ENCODE measurements around the gene KCP. TPM values are rescaled to one million over a fixed set of nuclear protein-coding genes. Genes with fewer than 3 reads are reported as not detected.

The KCP gene
- polyA plus RNA-seq, 1 donor from 2014 or later: 0.31 TPM

DNA sequence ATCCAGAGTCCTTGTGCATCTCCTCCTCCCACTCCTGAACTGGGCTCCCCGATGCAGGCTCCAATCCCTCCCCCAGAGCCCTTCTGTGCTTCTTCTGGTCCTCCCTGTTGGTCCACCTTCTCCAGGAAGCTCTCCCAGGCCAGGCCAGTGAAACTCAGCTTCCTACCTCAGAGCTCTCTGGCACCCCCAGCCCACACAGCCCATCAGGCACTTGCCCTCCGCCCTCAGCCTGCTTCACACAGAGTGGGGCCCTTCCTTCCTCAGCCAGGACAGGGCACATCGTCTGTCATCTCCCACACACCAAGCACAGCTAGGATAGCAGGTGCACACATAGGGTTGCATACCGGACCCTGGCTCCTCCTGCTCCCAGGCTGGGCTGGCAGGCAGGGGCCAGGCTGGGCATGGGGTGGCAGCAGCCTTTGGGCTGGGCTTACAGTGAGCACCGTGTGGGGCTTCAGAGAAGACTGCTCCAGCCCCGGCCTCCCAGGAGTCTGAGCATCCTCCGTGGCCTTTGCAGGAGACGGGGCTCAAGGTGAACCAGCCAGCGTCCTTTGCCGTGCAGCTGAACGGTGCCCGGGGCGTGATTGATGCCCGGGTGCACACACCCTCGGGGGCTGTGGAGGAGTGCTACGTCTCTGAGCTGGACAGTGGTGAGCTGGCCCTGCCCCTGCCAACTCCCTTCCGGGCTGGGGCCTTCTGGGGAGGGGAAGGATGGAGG, 54.3 kb downstream of the KCP start:
- Histone ChIP-seq H3K27me3 (ENCODE audit: insufficient read depth, low read depth, low read length) (no peaks in the 10 kb centered on the region), H3K27ac (ENCODE audit: low read length) (no peak overlapping the region), H3K9ac (ENCODE audit: low read length) (no peak overlapping the region), H3K9me2 (ENCODE audit: insufficient read depth, low read length) (no peaks in the 10 kb centered on the region), H3K4me3 (ENCODE audit: low read length) (no peak overlapping the region), H4K20me1 (ENCODE audit: insufficient read depth) (no peaks in the 10 kb centered on the region), H2AFZ (ENCODE audit: low read depth, low read length) (no peak overlapping the region), H3K79me2 (replicated peaks; ENCODE audit: insufficient read depth, low read length) (no peaks in the 10 kb centered on the region), H3K4me2 (ENCODE audit: low read length) (no peak overlapping the region), H3K36me3 (ENCODE audit: insufficient read depth, low read length) (no peaks in the 10 kb centered on the region), H3K9me3 (ENCODE audit: low read length) (no peaks in the 10 kb centered on the region), H3F3A (ENCODE audit: insufficient read depth, low read length, poor library complexity, severe bottlenecking) (no peaks in the 10 kb centered on the region)
- TF ChIP-seq RAD21 (conservative IDR thresholded peaks at IDR 0.05): no peak
- no peak for TF ChIP-seq TAF1 (IDR thresholded peaks at IDR 0.05; ENCODE audit: low read depth)
- no peak for TF ChIP-seq MXI1 (conservative IDR thresholded peaks at IDR 0.05; ENCODE audit: poor library complexity, severe bottlenecking)
- TF ChIP-seq EZH2 (IDR thresholded peaks at IDR 0.05; ENCODE audit: borderline replicate concordance, insufficient read depth, low read length, poor library complexity, severe bottlenecking): no peak
- TF ChIP-seq, protein P1, sequence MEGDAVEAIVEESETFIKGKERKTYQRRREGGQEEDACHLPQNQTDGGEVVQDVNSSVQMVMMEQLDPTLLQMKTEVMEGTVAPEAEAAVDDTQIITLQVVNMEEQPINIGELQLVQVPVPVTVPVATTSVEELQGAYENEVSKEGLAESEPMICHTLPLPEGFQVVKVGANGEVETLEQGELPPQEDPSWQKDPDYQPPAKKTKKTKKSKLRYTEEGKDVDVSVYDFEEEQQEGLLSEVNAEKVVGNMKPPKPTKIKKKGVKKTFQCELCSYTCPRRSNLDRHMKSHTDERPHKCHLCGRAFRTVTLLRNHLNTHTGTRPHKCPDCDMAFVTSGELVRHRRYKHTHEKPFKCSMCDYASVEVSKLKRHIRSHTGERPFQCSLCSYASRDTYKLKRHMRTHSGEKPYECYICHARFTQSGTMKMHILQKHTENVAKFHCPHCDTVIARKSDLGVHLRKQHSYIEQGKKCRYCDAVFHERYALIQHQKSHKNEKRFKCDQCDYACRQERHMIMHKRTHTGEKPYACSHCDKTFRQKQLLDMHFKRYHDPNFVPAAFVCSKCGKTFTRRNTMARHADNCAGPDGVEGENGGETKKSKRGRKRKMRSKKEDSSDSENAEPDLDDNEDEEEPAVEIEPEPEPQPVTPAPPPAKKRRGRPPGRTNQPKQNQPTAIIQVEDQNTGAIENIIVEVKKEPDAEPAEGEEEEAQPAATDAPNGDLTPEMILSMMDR (IDR thresholded peaks at IDR 0.05; ENCODE audit: poor library complexity, severe bottlenecking): no peak
- no peak for TF ChIP-seq EP300 (conservative IDR thresholded peaks at IDR 0.05; ENCODE audit: poor library complexity, severe bottlenecking)
- TF ChIP-seq, protein P2, sequence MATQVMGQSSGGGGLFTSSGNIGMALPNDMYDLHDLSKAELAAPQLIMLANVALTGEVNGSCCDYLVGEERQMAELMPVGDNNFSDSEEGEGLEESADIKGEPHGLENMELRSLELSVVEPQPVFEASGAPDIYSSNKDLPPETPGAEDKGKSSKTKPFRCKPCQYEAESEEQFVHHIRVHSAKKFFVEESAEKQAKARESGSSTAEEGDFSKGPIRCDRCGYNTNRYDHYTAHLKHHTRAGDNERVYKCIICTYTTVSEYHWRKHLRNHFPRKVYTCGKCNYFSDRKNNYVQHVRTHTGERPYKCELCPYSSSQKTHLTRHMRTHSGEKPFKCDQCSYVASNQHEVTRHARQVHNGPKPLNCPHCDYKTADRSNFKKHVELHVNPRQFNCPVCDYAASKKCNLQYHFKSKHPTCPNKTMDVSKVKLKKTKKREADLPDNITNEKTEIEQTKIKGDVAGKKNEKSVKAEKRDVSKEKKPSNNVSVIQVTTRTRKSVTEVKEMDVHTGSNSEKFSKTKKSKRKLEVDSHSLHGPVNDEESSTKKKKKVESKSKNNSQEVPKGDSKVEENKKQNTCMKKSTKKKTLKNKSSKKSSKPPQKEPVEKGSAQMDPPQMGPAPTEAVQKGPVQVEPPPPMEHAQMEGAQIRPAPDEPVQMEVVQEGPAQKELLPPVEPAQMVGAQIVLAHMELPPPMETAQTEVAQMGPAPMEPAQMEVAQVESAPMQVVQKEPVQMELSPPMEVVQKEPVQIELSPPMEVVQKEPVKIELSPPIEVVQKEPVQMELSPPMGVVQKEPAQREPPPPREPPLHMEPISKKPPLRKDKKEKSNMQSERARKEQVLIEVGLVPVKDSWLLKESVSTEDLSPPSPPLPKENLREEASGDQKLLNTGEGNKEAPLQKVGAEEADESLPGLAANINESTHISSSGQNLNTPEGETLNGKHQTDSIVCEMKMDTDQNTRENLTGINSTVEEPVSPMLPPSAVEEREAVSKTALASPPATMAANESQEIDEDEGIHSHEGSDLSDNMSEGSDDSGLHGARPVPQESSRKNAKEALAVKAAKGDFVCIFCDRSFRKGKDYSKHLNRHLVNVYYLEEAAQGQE (IDR thresholded peaks at IDR 0.05; ENCODE audit: borderline replicate concordance): no peak
- TF ChIP-seq POLR2AphosphoS5 (IDR thresholded peaks at IDR 0.05): no peak
- TF ChIP-seq SMC3 (conservative IDR thresholded peaks at IDR 0.05; ENCODE audit: poor library complexity): no peak

DNA sequence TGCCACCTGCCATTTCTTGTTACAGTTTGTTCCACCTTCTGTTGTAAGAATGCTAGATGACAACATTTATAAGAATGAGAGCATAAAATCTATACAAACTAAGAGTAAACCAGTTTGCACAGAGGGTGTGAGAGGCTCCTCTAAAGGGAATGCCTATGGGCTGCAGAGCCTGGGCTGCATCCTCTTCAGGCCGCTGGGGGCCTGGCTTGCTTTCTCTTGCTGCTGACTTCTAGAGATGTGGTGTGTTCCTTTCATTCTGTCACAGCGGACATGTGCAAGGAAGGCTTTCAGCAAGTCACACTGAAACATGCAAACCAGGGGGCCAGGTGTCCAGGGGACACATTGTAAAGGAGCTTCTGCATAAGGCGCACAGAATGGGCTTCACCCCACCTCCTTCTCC, 55.0 kb downstream of the KCP start:
- no peaks in the 10 kb centered on the region for H3K79me2 ChIP-seq (replicated peaks; ENCODE audit: insufficient read depth, low read length)
- no peak overlapping the region for H2AFZ ChIP-seq (ENCODE audit: low read depth, low read length)
- H3K4me3 ChIP-seq (ENCODE audit: low read length): no peak overlapping the region
- no peaks in the 10 kb centered on the region for H3K9me3 ChIP-seq (ENCODE audit: low read length)
- H3K27me3 ChIP-seq (ENCODE audit: insufficient read depth, low read depth, low read length): no peaks in the 10 kb centered on the region
- no peaks in the 10 kb centered on the region for H3K9me2 ChIP-seq (ENCODE audit: insufficient read depth, low read length)
- H3K36me3 ChIP-seq (ENCODE audit: insufficient read depth, low read length): no peaks in the 10 kb centered on the region
- no peak overlapping the region for H3K27ac ChIP-seq (ENCODE audit: low read length)
- H4K20me1 ChIP-seq (ENCODE audit: insufficient read depth): no peaks in the 10 kb centered on the region
- TF ChIP-seq, protein P2 (IDR thresholded peaks at IDR 0.05; ENCODE audit: borderline replicate concordance): no peak
- TF ChIP-seq POLR2AphosphoS5 (IDR thresholded peaks at IDR 0.05): no peak
- H3K4me2 ChIP-seq (ENCODE audit: low read length): no peak overlapping the region
- H3K9ac ChIP-seq (ENCODE audit: low read length): no peak overlapping the region
- no peaks in the 10 kb centered on the region for H3F3A ChIP-seq (ENCODE audit: insufficient read depth, low read length, poor library complexity, severe bottlenecking)
